ENCODE measurements around the gene MYO7B.

MYO7B gene

GRCh38 chr2:127511917-127512316, 23.6 kb upstream of the MYO7B start:
- H3K4me3 ChIP-seq (replicated peaks; ENCODE audit: low read depth, low read length) = no peak overlapping the region
- DNase-seq (ENCODE audit: extremely low read depth, low read depth) = no peak
- TF ChIP-seq CTCF (IDR thresholded peaks at IDR 0.05; ENCODE audit: low read depth, low read length, missing control alignments) = no peak

GRCh38 chr2:127512362-127512761, 23.1 kb upstream of the MYO7B start:
- DNase-seq (ENCODE audit: extremely low read depth, low read depth) = no peak
- TF ChIP-seq CTCF (IDR thresholded peaks at IDR 0.05; ENCODE audit: low read depth, low read length, missing control alignments) = no peak

GRCh38 chr2:127514076-127514475, 21.4 kb upstream of the MYO7B start:
- H3K4me3 ChIP-seq (replicated peaks; ENCODE audit: low read depth, low read length) = no peak overlapping the region
- no peak for TF ChIP-seq CTCF (IDR thresholded peaks at IDR 0.05; ENCODE audit: low read depth, low read length, missing control alignments)
- DNase-seq (ENCODE audit: extremely low read depth, low read depth) = no peak

More at GRCh38 chr2:127512362-127512761, 23.1 kb upstream of the MYO7B start:
- no peak overlapping the region for H3K4me3 ChIP-seq (replicated peaks; ENCODE audit: low read depth, low read length)

GRCh38 chr2:127514485-127514884, 21.0 kb upstream of the MYO7B start:
- no peak overlapping the region for H3K4me3 ChIP-seq (replicated peaks; ENCODE audit: low read depth, low read length)
- no peak for DNase-seq (ENCODE audit: extremely low read depth, low read depth)
- no peak for TF ChIP-seq CTCF (IDR thresholded peaks at IDR 0.05; ENCODE audit: low read depth, low read length, missing control alignments)

- DNase-seq (ENCODE audit: extremely low read depth, low read depth) = no peak
- no peak overlapping the region for H3K4me3 ChIP-seq (replicated peaks; ENCODE audit: low read depth, low read length)
- TF ChIP-seq CTCF (IDR thresholded peaks at IDR 0.05; ENCODE audit: low read depth, low read length, missing control alignments) = no peak
Measured at GRCh38 chr2:127515383-127515915, 20.0 kb upstream of the MYO7B start.

- TF ChIP-seq CTCF (IDR thresholded peaks at IDR 0.05; ENCODE audit: low read depth, low read length, missing control alignments) = no peak
- DNase-seq (ENCODE audit: extremely low read depth, low read depth) = no peak
- H3K4me3 ChIP-seq (replicated peaks; ENCODE audit: low read depth, low read length) = no peak overlapping the region
Measured at GRCh38 chr2:127516041-127516762, 19.3 kb upstream of the MYO7B start.
